Limb (tissue), 2 donors: ENCODE measurements around the gene CLOCK.

ENCODE experiments used
- DNase-seq, 2 donors: peaks; one replicate each; pipeline ENCODE4 v3.0.0-alpha.2; 2016; ENCODE audit errors: extremely low spot score in 2 of 2

Gene CLOCK

GRCh38 chr4:55485821-55486220 lies 60.9 kb downstream of the CLOCK start:
- DNase-seq = no peak

GRCh38 chr4:55483315-55483714 lies 63.4 kb downstream of the CLOCK start:
- no peak for DNase-seq

- DNase-seq = no peak
These were observed 71.1 kb downstream of the CLOCK start for GRCh38 chr4:55475394-55476243.

- DNase-seq = no peak
These were observed 76.7 kb downstream of the CLOCK start for GRCh38 chr4:55469979-55470378.

- DNase-seq = no peak
These were observed 78.0 kb downstream of the CLOCK start for GRCh38 chr4:55468724-55469123.

GRCh38 chr4:55466001-55466400 lies 80.7 kb downstream of the CLOCK start:
- no peak for DNase-seq

GRCh38 chr4:55458611-55459010 lies 88.1 kb downstream of the CLOCK start:
- DNase-seq = no peak

GRCh38 chr4:55458164-55458563 lies 88.5 kb downstream of the CLOCK start:
- DNase-seq = no peak

GRCh38 chr4:55450566-55450965 lies 96.1 kb downstream of the CLOCK start:
- DNase-seq = no peak

GRCh38 chr4:55447831-55448230 lies 98.9 kb downstream of the CLOCK start:
- DNase-seq = peak in 1 of 2 donors; percentile 40

GRCh38 chr4:55447108-55447708 lies 99.5 kb downstream of the CLOCK start:
- DNase-seq = no peak

GRCh38 chr4:55446578-55446922 lies 100.2 kb downstream of the CLOCK start:
- DNase-seq = no peak

- DNase-seq = no peak
These were observed 100.7 kb downstream of the CLOCK start for GRCh38 chr4:55445921-55446577.

GRCh38 chr4:55444827-55445226 lies 101.9 kb downstream of the CLOCK start:
- DNase-seq = no peak

- DNase-seq = no peak
These were observed 104.2 kb downstream of the CLOCK start for GRCh38 chr4:55442541-55442940.

- no peak for DNase-seq
These were observed 105.9 kb downstream of the CLOCK start for GRCh38 chr4:55440786-55441185.

GRCh38 chr4:55439023-55439422 lies 107.7 kb downstream of the CLOCK start:
- DNase-seq = no peak

GRCh38 chr4:55438314-55438713 lies 108.4 kb downstream of the CLOCK start:
- DNase-seq = no peak

GRCh38 chr4:55437823-55438222 lies 108.9 kb downstream of the CLOCK start:
- DNase-seq = no peak

GRCh38 chr4:55437356-55437796 lies 109.3 kb downstream of the CLOCK start:
- no peak for DNase-seq

- DNase-seq = no peak
These were observed 111.4 kb downstream of the CLOCK start for GRCh38 chr4:55435141-55435841.
